Astrocyte of the spinal cord (primary cell): Measurements from ENCODE around the gene DNAH2.
"Not testable (repeated sequence)": the region's sequence is repeated elsewhere in the genome, so short reads cannot be mapped to it uniquely, and the experiment has no call there.

ENCODE experiments used
- DNase-seq: peaks from one replicate; pipeline ENCODE4 v3.0.0; 2011; ENCODE audit warnings: low read depth, low spot score
- H3K4me3 ChIP-seq: 2 replicates; pipeline ENCODE4 v1.5.1; 2011; ENCODE audit warnings: low read depth, mild to moderate bottlenecking, low read length, moderate library complexity
- in situ Hi-C: cut with HindIII; loops from 2 replicates; pipeline ENCODE4 v1.10.0; 2017; ENCODE audit warnings: low sequenced_read_pairs
- TF ChIP-seq, protein P1 (sequence below): IDR thresholded peaks from 2 replicates; pipeline ENCODE4 v1.5.1; 2012; ENCODE audit warnings: low read depth, mild to moderate bottlenecking, low read length, inconsistent platforms

Gene DNAH2

DNA sequence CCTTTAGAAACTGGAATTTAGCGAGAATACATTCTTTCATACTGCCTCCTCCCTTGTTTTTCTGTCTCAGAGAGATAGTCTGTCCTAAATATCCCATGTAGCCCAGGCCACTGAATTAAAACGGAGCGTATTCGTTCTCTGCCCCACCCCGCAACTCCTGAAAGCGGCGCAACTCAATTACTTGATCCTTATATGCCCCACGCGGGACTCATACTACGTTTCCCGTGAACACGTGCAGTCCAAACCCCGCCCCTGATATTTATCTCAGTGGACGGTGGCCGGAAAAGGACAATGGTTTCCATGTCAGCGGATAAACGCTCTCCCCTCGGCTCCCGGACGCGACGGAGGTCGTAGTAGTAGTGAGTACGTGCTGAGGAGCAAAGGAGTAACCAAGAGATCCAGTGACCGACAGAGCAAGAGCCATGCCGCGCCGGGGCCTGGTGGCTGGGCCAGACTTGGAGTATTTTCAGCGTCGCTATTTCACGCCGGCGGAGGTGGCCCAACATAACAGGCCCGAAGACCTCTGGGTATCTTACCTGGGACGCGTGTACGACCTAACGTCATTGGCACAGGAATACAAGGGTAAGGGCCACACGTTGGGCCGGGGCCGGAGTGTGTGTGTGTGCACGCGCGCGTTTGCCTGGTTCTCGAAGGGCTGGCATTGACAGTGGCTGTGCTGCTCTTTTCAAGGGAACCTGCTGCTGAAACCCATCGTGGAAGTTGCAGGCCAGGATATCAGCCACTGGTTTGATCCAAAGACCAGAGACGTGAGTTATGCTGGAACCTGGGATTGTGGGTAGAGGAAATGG is 140.4 kb downstream of the DNAH2 start, which contains the start of gene CYB5D1:
TSS of gene CYB5D1 (plus strand) at position 291 of the 809 bp plus-strand sequence. CDS start at position 423, 132 bp downstream.
- TF ChIP-seq, protein P1, sequence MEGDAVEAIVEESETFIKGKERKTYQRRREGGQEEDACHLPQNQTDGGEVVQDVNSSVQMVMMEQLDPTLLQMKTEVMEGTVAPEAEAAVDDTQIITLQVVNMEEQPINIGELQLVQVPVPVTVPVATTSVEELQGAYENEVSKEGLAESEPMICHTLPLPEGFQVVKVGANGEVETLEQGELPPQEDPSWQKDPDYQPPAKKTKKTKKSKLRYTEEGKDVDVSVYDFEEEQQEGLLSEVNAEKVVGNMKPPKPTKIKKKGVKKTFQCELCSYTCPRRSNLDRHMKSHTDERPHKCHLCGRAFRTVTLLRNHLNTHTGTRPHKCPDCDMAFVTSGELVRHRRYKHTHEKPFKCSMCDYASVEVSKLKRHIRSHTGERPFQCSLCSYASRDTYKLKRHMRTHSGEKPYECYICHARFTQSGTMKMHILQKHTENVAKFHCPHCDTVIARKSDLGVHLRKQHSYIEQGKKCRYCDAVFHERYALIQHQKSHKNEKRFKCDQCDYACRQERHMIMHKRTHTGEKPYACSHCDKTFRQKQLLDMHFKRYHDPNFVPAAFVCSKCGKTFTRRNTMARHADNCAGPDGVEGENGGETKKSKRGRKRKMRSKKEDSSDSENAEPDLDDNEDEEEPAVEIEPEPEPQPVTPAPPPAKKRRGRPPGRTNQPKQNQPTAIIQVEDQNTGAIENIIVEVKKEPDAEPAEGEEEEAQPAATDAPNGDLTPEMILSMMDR = no peak
- DNase-seq = peak; percentile 96
- H3K4me3 ChIP-seq = peak within 1 kb of the TSS; percentile 70
- in situ Hi-C loops = no loop called here

DNA sequence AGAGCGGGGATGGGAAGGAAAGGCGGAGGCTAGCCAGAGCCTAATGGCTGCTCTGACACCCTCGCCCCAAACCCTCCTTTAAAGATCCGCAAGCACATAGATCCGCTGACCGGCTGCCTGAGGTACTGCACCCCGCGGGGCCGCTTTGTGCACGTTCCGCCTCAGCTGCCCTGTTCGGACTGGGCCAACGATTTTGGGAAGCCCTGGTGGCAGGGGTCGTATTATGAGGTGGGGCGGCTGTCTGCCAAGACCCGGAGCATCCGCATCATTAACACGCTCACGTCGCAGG is 140.9 kb downstream of the DNAH2 start:
- in situ Hi-C loops = no loop called here
- no peak for DNase-seq
- H3K4me3 ChIP-seq = peak overlapping the region; percentile 70

DNA sequence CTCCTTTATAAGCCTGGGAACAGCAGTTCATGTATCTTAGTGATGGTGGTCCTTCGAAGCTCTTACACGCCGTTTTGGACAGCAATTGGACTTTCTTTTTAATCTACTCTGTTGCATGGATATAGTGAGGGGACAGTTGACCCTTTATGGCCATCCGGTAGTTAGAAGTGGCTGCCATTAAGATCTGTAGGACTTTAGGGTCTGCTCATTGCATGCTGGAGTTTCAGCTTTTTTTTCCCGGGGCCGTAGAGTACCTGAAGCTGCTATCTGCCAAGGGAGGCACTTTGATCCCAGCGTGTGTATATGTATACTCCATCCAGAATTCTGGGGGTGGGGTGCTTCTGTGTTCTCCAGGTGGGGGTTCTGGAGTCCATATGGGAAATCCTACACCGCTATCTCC is 141.5 kb downstream of the DNAH2 start:
- TF ChIP-seq, protein P1 = no peak
- peak overlapping the region; percentile 70 for H3K4me3 ChIP-seq
- in situ Hi-C loops = no loop called here
- no peak for DNase-seq

More for the DNA sequence above, 140.9 kb downstream of the DNAH2 start:
- TF ChIP-seq, protein P1 = peak; percentile 44

DNA sequence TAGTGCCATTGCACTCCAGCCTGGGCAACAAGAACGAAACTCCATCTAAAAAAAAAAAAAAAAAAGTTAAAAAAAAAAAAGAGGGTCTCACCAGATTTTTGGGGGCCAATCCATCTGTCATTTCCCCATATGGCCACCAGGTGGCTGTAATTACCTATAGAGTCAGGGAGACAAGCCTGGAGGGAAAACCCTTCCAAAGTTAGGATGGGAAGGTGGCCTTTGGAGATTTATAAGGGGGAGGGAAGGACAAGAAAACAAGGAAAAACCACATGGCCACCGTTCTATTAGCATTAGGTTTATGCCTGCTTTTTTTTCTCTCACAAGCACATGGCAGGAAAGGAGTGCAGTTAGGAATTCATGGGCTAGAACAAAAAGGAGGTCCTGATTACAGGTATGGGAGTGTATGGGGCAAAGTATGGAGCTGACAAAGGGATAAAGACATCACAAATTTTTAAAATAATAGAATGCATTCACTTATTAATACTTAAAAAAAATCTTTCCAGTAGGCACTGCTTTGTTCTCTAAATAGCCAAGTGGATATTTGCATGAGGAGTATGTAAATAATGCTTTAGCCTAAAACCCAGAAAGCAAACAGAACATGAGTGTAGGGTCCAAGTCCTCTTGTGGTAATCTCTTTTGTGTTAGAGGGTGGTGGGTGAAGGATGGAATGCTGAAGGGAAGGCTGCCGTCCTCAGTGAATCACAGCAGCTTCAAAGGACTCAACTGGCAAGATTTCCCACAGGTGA is 145.3 kb downstream of the DNAH2 start:
- TF ChIP-seq, protein P1 = peak; percentile 64
- in situ Hi-C loops = no loop called here
- H3K4me3 ChIP-seq = no peak overlapping the region
- DNase-seq = peak; percentile 52

DNA sequence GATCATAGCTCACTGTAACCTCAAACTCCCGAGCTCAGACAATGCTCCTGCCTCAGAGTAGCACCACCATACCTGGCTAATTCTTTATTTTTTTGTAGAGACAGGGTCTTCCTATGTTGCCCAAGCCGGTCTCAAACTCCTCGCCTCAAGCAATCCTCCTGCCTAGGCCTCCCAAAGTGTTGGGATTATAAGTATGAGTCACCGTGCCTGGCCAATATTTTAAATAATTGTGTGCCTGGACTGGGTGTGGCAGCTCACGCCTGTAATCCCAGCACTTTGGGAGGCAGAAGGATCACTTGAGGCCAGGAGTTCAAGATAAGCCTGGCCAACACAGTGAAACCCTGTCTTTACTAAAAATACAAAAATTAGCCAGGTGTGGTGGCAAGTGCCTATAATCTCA is 146.8 kb downstream of the DNAH2 start:
- DNase-seq, H3K4me3 ChIP-seq, in situ Hi-C loops: not testable (repeated sequence)

DNA sequence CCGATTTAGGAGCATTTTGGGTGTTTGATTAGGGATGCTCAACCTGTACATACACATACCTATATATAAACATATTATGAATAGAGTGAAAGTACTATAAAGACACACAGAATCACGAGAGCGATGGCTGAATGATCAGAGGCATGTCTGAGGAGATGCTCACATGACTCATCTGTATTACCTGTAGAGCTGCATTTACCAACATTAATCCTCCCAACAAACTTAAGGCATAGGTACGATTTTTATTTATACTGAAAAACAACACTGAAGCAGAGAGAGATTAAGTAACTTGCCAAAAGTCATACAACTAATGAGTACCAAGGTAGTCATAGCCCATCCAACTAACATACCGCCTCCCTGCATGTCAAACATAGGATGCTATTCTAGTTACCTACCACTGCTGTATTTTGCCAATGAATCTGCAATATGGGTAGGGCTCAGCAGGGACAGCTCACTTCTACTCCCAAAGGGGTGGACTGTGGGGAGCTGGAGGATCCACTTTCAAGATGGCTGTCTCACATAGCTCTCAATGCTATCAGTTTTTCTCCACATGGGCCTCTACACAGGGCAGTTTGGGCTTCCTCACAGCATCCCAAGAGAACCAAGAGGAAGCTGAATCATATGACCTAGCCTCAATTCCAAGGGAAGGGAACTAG is 147.6 kb downstream of the DNAH2 start:
- no peak overlapping the region for H3K4me3 ChIP-seq
- DNase-seq = no peak
- in situ Hi-C loops = no loop called here
- TF ChIP-seq, protein P1 = no peak

DNA sequence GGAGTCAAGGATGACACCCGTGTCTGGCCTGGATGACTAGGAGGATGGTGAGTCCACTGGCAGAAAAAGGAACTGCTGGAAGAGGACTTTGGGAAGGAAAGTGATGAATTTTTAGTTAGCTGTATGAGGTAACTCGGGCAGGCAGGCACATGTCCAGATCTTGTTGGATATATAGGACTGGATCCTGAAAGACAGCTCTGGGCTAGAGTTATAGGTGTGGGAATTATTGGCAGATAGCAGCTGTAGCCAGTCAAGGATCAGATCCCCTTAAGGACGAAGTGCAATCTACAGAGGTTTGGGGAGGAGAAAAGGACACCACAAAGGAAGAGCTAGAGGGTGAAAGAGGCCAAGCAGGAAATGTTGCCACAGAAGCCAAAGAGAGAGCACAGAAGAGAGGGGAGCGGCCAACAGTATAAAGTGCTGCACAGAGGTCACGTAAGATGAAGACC is 150.4 kb downstream of the DNAH2 start:
- TF ChIP-seq, protein P1 = no peak
- no peak overlapping the region for H3K4me3 ChIP-seq
- DNase-seq = no peak
- in situ Hi-C loops = no loop called here
